ENCODE data around the gene DST. TPM values are rescaled to one million over a fixed set of nuclear protein-coding genes. Genes with fewer than 3 reads are reported as not detected.

DST gene
- total RNA-seq, 1 experiment from 2014 or later: 132 TPM

GRCh38 chr6:56517155-56517745, 125.4 kb downstream of the DST start (continued):
- TF ChIP-seq ZBTB43 (CRISPR knock-in tag; IDR thresholded peaks at IDR 0.05): no peak

GRCh38 chr6:56516003-56516402, 126.7 kb downstream of the DST start:
- TF ChIP-seq HMGA2 (CRISPR knock-in tag; IDR thresholded peaks at IDR 0.05) (no peak), PRDM15 (CRISPR knock-in tag; IDR thresholded peaks at IDR 0.05) (no peak), TCF7 (CRISPR knock-in tag; IDR thresholded peaks at IDR 0.05; ENCODE audit: low read depth) (no peak), TP53 (CRISPR knock-in tag; IDR thresholded peaks at IDR 0.05) (no peak), GABPB1 (CRISPR knock-in tag; IDR thresholded peaks at IDR 0.05) (no peak), CBFB (CRISPR knock-in tag; IDR thresholded peaks at IDR 0.05; ENCODE audit: low read depth) (no peak), NFATC4 (CRISPR knock-in tag; IDR thresholded peaks at IDR 0.05) (no peak), HMGXB4 (CRISPR knock-in tag; IDR thresholded peaks at IDR 0.05) (no peak), AFF4 (CRISPR knock-in tag; IDR thresholded peaks at IDR 0.05; ENCODE audit: borderline replicate concordance) (no peak), ZNF219 (CRISPR knock-in tag; IDR thresholded peaks at IDR 0.05; ENCODE audit: borderline replicate concordance) (no peak), RELA (CRISPR knock-in tag; IDR thresholded peaks at IDR 0.05; ENCODE audit: borderline replicate concordance) (no peak), FOXP1 (CRISPR knock-in tag; IDR thresholded peaks at IDR 0.05; ENCODE audit: borderline replicate concordance) (no peak), STAT6 (CRISPR knock-in tag; conservative IDR thresholded peaks at IDR 0.05; ENCODE audit: low read depth) (no peak), ZNF138 (CRISPR knock-in tag; conservative IDR thresholded peaks at IDR 0.05) (no peak), ZNF423 (CRISPR knock-in tag; IDR thresholded peaks at IDR 0.05) (no peak), IRF2 (CRISPR knock-in tag; IDR thresholded peaks at IDR 0.05; ENCODE audit: borderline replicate concordance, low read depth) (no peak)
- peaks cover 49% of the 10 kb centered on the region for H3K36me3 Mint-ChIP-seq

More at GRCh38 chr6:56516003-56516402, 126.7 kb downstream of the DST start:
- H3K4me3 Mint-ChIP-seq: no peak overlapping the region
- CTCF ChIA-PET: no interaction called here
- no peak for ATAC-seq
- no peaks in the 10 kb centered on the region for H3K27me3 Mint-ChIP-seq (ENCODE audit: low read depth)
- H3K9me3 Mint-ChIP-seq: 0 out of 2 replicates have a peak, but pooled peaks cover 6% of the 10 kb centered on the region
- H3K4me1 Mint-ChIP-seq: peaks cover 7% of the 10 kb centered on the region
- no peak for DNase-seq (ENCODE audit: low spot score)
- POLR2A ChIA-PET: no interaction called here
- H3K27ac Mint-ChIP-seq: no peak overlapping the region

All from WTC11 (cell line).